GM19463 (cell line): ENCODE data around the gene FNBP1L.

Source experiments
- ATAC-seq: cut with Tn5 transposase; IDR thresholded peaks from one replicate; pipeline ENCODE4 v1.9.1; 2021; ENCODE audit warnings: mild to moderate bottlenecking, moderate library complexity; ENCODE audit not compliant: unreplicated experiment

The FNBP1L gene

GRCh38 chr1:93567255-93567918 is 119.5 kb downstream of the FNBP1L start:
- no peak for ATAC-seq

- no peak for ATAC-seq
These were observed 121.6 kb downstream of the FNBP1L start for GRCh38 chr1:93569489-93569888.

DNA sequence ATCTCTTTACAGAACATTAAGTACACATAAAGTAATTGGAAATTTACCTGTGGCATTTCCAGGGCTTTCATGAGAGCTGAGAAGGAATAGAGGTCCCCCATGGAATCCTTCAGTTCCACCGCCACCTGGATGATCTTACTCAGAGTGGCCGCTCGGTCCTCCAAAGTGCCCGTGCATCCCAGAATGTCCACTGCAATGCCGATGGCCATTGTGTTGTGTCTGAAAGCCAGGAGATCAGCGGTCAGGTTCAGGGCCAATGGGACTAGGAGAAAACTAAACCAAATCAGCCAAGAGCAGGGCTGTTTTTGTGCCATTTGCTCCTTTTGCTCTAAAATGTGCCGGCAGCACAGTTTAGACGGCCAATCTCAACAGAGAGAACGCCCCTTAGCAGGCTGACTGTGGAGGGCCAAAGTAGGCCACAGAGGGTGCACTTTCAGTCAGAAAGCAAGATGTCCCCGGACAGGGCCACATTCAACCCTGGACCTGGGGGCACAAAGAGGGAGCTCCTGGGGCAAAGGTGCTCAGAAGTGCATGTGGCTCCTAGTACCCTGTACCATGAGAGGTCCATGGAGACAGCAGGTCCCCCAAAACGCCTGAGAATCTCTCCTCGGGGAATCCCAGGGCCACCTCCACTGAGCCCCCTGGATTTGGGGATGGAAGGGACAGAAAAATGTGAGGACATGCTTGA is 123.8 kb downstream of the FNBP1L start:
- ATAC-seq, result no peak

DNA sequence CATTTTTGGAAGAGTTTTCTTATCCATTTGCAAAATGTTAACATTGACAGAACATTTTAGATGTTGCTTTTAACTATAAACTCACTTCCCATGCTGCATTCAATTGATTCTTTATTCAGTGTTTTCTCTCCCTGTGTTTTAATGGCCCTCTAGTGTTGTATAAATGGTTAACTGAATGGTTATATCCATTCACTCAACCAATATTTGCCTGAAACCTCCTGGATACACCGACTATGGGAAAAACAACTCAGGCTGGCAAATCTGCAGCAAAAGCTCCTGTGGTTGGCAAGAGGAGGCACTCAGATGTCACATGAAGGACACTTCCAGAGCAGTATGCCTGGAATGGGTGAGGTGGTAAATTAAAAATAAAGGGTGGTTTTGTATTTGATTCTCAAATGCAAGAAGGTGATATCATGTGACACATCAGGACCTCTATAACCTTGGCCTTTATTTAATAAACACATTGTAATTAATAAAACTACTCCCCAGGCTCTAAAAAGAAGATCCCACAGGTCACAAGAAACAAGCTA is 126.1 kb downstream of the FNBP1L start:
- ATAC-seq, result no peak

GRCh38 chr1:93574511-93574910 is 126.6 kb downstream of the FNBP1L start:
- ATAC-seq, result no peak

DNA sequence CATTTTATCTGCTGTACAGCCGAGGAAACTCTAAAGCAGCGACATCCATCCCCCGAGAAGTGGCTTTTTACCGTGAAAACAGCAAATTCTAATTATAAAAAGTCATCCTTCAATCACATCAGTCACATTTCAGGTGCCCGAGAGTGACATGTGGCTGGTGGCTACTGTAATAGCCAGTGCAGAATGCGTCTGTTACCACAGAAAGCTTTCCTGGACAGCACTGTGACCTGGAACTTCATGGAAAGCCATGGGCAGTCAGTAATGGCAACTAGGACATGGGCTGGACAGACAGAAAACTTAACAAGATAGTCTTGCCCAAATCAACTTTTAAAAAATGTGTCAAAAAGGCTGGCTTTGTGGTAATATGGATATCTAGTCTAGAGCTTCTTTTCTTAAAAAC is 127.1 kb downstream of the FNBP1L start:
- no peak for ATAC-seq

GRCh38 chr1:93575621-93576284 is 127.8 kb downstream of the FNBP1L start:
- ATAC-seq, result no peak

DNA sequence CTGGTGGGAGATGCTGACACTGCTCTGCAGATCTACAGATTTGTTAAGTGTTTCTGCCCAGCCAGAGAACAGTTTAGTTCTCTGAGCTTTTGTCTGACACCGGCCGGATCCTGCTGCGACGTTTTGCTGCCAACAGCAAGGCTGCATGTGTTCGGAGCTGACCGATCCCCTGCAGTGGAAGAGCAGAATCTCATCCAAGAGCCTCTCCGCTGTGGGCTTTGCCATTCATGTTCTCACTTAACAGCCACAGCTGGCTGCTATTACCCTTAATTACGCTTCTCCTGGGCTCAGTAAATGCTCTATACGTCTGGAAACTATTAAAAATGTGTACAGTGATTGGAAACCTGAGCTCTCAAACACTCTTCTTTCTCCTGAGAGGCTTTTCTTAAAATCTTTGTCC is 128.4 kb downstream of the FNBP1L start:
- no peak for ATAC-seq

- ATAC-seq, result no peak
These were observed 128.8 kb downstream of the FNBP1L start for GRCh38 chr1:93576746-93577145.

DNA sequence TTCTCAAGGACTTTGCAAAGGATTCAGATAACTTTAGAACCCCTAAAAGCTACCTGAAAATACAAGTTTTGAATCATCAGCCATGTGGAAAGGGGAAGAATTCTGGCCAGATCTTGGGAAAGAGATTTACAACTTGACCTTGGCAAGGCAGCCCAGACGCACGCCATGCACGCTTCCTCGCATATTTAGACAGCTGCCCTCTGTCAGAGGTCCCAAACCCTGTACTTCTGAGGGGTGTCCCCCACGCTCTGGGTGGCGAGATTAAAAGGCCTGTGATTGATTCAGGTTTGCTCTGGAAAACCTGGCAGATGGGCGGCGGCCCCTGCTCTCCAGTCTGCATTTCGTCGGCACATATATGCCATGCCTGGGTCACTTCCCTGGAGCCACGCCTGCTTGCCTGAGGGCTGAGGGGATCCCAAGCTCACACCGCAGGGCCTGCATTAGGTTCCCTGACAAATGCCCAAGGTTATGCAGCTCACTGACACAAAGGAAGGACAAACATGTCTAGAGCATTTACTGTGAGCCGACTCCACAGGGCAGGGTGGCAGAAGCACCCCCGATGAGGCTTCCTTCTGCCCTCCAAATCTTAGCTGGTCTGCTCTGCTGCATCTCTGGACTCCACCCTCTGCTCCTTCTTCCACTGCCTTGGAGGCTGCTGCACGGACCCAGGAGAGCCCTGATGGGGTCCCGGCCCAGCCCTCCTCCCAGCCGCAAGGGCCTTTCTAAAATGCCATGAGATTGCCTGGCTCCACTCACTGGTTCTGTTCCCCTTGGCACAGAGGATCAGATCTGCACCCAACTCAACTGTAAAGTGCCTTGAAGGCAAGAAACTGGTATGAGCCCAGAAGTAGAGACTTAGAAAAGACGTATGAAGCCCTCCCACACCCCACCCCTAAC is 129.9 kb downstream of the FNBP1L start:
- no peak for ATAC-seq

DNA sequence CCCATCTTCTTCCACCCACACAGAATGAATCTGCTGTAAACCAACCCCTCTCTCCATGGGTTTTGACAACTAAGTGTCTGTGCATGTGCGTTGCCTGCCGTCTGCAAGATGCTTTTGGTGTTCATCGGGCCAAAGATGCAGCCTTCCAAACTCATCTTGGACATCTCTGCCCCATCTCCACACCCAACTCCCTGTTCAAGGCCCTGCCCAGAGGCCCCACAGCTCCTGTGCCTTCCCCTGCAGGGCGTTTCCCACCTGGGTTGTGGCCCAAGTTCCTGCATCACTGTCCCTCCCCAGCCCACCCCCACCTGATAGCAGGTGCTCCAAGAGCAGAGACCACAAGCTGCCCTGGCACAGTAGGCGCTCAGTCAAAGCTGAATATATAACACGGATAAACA is 130.5 kb downstream of the FNBP1L start:
- ATAC-seq, result no peak

- no peak for ATAC-seq
These were observed 131.2 kb downstream of the FNBP1L start for GRCh38 chr1:93578911-93579825.

DNA sequence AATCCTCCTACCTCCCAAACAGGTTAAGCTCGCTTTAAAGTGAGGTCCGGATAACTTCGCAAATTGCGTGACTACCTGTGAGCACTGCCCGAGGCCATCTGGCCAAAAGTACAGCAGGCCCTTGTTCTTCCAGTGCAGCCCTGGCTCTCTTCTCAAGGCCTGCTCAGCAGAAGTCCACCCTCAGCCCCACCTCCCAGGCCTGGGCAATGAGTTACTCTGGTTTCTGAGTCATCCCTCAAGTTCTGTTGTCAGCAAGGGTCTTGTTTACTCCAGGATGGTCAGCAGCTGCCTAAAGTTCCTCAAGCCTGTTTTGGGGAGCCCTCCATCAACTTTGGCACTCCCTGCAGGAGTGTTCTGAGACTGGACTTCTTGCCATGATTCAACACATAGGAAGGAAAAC is 132.0 kb downstream of the FNBP1L start:
- ATAC-seq, result no peak

- no peak for ATAC-seq
These were observed 134.3 kb downstream of the FNBP1L start for GRCh38 chr1:93581917-93582850.

DNA sequence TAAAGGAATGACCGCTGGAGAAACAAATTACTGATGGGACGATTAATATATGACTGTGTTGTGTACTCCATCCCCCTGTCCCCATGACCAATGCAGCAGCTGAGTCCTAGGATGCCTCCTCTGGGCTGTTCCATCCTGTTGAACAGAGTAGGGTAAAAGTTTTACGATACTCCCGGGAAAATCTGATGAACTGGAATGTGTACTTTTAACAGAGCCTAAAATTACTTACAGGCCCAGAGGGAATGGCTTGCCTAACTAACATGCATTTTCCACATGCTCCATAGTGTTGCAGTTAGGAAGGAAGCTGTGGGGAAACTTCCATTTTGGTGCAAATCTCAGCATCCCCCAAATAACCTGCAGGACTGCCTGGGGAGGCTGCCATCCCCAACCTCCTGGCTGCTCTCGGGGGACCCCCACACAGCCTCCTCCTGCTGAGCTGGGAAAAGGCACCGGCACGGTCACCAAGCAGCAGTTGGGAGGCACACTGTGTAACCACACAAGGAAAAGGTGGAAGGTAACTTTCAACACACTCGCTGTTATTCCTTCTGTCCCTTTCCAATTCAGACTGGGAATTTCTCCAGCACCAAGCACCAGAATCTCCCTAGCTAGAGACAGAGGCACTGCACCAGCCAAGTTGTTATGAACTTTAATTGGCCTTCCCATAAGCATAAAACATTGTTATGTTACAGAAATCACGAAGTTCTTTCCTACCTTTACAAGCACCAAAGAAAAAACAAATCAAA is 136.5 kb downstream of the FNBP1L start:
- ATAC-seq, result no peak

DNA sequence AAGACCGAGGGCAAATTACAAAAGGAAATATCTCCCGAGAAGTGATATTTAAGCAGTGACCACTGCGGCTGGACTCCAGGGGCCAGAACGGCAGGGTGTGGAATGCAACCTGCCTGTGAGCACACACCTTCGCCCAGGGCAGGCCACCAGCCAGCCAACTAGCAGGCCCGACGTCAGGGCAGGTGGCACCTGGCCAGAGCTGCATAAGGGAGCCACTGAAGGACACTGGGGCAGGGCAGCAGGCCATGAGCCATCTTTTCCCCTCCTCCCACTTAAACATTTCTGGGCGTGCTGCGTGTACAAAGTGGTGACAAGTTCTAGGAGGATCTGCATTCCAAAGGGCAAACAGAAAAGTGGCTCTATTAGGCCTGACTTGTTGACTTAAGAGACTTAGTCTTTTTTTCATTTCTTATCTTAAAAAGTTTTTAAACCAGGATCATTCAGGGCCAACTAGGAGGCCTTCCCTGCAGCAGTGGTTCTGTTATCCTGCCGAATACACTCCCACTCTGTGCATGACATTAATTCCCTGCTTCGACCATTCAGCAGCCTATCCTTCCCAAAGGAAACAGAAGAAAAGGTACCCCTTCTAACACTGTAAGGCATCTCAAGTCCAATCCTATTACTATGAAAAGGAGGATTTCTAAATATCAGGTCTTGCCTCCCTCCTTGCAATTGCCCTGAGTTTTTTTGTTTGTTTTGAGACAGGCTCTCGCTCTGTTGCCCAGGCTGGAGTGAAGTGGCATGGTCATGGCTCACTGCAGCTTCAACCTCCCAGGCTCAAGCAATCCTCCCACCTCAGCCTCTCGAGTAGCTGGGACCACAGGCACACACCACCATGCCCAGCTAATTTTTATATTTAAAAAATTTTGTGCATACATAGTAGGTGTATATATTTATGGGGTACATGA is 137.4 kb downstream of the FNBP1L start:
- no peak for ATAC-seq

DNA sequence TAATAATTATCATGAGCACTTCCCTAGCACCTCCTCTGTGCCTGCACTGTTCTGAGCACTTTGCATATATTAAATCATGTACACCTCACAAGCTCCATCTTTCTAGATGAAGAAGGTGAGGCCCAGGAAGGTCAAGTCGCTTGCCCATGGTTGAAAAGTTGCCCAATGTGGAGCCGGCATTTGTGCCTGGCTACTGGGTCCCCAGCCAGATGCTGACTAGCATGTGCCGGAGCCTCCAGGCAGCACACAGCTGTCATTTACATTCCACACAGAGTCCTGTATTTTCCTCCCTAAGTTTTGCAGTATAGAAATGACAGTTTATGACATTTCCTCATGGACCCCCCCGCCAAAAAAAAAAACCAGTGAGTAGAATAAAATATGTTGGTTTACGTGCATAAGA is 139.4 kb downstream of the FNBP1L start:
- no peak for ATAC-seq
